Measurements from ENCODE around the gene ZNF512B.
"Not testable (repeated sequence)": the region's sequence is repeated elsewhere in the genome, so short reads cannot be mapped to it uniquely, and the experiment has no call there.

Gene ZNF512B

DNA sequence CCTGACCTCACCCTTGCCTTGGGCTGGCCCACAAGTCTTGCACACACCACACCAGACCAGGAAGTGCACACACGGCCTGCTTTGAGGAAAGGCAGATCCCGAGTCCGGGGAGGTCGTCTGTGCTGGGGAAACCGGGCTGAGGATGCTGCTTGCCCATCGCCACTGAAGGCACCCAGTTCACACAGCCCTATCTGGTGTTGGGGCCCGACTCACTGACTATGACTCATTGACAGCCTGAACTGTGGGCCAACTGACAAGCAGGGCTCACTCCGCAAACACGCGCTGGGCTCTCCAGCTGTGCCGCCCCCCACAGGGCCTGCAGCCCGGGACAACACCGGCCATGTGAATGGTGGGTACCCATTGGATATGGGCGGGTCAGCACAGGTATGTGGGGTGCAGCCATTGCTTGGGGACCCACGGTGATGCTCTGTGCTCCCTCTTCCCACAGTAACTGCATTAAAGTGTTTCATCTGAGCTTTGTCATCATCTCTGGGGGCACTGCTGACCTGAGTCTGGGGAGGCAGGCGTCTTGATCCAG is 8.1 kb upstream of the ZNF512B start:
- DNase-seq (ENCODE audit: low spot score) = no peak

DNA sequence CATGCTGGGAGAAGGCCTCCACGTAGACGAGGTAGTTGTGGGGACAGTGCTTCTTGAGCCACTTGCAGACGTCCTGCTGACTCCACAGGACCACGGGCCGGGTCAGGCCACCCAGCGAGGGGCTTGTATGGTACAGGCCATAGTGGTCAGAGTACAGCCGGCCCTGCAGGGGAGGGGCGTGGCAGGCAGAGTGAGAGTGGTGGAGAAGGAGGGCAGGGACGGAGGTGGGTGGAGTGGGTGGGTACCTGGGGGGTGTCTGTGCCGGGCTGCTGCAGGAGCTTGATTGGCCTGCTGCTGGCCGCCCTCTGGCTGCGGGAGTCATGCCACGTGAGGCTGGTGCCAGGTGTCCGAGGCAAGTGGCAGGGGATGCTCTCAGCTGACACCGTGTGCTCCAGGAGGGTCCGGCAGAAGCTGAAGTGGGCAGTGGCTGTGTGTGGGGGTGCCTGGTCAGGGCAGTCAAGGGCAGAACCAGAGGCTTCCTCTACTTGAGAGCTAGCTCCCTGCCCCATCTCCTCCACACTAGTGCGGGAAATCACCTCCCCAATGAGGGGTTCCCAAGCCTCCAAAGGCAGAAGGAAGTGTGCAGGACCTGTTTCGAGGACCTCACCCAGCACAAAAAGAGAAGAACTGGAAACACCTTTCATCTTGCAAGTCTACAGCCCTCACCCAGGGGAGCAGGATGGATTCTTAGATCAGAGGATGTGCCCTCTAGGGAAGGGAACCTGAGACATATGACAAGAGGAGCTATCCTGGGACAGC is 7.4 kb upstream of the ZNF512B start:
- no peak for DNase-seq (ENCODE audit: low spot score)

- not testable (repeated sequence) for DNase-seq (ENCODE audit: low spot score)
Observed at GRCh38 chr20:63976511-63976910, 6.8 kb upstream of the ZNF512B start.

GRCh38 chr20:63974402-63975200 is 4.9 kb upstream of the ZNF512B start:
- DNase-seq (ENCODE audit: low spot score) = no peak

DNA sequence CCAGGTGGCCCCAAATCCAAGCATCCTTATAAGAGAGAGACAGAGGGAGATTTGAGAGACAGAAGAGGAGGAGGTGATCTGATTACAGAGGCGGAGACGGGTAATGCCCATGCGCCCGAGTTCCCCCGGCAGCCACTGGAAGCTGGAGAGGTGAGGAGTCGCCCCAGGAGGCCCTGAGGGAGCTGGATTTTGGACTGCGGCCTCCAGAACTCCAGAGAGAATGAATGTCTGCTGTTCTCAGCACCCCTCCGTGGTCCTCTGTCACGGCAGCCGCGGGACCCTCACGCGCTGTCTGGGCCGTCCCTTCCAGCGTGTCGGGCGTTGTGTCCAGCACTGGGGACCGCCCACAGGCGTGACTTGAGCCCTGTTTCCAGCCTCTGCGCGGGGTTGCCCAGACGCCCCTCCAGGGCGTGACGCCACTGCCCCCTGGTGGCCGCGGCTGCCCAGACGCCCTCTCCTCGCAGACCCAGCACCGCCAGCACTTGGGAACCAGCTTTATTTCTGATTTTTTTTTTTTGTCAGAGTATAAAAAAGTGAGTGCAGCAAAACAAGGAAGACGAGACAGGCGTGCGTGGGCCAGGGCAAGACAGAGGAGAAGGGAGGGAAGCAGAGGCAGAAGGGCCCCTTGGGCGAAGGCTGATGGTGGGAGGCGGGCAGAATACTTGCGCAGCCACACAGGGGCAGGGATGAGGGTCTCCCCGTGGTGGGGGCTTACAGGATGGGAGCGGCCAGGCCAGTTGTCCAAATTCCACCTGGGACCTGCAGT is 4.1 kb upstream of the ZNF512B start:
- DNase-seq (ENCODE audit: low spot score) = peak; percentile 74

DNA sequence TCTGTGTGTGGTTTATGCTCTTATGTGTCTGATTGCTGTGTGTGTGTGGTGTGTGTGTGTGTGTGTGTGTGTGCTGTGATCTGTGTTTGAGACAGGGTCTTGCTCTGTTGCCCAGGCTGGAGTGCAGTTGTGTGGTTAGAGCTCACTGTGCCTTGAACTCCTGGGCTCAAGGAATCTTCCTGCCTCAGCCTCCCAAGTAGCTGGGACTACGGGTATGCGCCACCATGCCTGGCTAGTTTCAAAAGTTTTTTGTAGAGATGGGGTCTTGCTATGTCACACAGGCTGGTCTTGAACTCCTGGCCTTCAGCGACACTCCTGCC is 3.4 kb upstream of the ZNF512B start:
- DNase-seq (ENCODE audit: low spot score) = no peak

DNA sequence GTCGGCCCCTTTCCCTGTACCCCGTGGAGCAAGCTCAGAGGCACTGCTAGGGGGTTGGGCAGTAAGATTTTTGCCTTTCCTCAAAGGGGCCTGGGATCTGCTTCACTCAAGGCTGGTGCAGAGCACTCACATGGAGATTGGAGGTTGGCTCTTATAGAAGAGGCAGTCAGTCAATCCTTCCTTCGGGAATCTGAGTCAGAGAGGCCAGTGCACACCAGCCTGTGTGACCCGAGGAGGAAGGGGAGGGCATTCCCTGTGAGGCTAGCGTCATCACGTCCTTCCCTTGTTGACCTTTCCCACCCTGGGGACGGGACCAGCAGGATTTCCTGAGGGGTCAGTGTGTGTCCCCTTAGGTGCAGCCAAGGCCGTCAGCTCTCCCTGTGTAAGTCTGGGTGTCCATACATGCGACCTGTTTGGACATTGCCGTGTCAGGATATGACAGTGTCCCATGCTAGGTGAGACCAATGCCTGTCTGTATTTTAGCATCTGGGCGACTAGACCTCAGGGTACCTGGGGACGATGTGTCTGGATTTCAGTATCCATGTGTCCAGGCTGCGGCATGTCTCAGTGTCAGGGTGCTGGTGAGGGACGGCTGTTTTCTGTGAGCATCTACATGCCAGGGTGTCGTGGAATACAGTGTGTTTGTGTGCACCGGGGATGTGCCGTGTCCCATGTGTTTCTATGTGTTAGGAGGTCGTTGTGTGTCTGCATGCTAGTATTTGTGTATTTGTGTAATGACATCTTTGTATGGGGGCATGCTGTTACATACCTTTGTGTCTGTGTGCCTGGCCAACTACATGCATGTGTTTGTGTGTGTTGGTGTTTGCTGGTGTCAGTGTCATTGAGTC is 2.8 kb upstream of the ZNF512B start:
- DNase-seq (ENCODE audit: low spot score) = no peak

- not testable (repeated sequence) for DNase-seq (ENCODE audit: low spot score)
Observed at GRCh38 chr20:63971960-63972311, 2.2 kb upstream of the ZNF512B start.

GRCh38 chr20:63970714-63971431 is 1.1 kb upstream of the ZNF512B start:
- DNase-seq (ENCODE audit: low spot score) = no peak

GRCh38 chr20:63968928-63969760 is 586 bp downstream of the ZNF512B start:
- no peak for DNase-seq (ENCODE audit: low spot score)

DNA sequence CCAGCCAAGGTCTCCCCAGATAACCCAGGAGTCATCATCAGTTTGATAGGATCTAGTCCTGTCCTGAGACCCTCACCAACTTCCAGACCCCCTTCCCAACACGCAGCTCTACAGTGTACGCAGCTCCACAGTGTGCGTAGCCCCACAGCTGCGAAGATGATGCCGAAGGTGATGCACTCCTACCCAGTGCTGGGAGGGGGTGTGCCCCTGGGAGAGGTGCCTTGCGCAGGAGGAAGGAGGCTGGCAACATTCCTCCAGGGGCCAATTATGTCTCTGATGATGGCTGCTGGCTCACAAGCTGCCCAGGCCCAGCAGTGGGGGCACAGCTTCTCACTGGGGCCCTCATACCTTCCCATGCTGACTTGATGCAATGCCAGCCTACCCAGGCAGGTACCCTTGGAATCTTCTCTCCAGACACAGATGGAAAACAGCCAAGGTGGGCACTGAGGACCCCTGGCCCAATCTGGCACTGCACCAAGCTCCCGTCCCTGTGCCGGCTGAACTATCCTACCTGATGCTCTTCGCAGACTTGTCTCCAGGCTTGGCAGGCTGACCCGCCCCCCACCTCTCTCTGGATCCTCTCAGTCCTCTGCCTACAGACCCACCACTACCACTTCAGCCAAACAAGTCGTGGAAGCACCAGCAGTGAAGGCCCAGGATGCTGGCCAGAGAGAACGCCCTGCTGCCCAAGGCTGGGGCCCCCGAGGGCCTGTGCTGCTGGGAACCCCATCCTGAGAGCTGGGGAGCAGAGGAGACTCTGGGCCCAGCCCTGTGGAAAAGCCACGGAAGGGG is 1.4 kb downstream of the ZNF512B start:
- no peak for DNase-seq (ENCODE audit: low spot score)

GRCh38 chr20:63967330-63968135 is 2.2 kb downstream of the ZNF512B start:
- DNase-seq (ENCODE audit: low spot score) = no peak

DNA sequence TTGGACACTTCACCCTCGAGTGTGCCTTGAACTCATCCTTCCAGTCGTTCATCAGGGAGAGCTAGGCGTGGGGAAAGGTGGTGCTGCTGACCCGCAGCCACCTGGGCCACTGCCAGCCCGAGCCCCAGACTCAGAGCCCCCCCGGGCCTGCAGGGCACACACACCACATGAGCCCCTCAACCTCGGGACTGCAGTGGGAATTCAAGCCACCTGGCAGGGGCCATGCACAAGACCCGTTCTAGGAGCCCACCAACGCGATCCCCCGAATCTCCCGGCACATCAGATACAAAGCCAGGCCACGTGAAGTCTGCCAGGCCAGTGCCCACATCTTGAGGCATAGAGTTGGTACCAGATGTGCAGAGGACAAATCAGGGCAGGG is 2.8 kb downstream of the ZNF512B start:
- no peak for DNase-seq (ENCODE audit: low spot score)

DNA sequence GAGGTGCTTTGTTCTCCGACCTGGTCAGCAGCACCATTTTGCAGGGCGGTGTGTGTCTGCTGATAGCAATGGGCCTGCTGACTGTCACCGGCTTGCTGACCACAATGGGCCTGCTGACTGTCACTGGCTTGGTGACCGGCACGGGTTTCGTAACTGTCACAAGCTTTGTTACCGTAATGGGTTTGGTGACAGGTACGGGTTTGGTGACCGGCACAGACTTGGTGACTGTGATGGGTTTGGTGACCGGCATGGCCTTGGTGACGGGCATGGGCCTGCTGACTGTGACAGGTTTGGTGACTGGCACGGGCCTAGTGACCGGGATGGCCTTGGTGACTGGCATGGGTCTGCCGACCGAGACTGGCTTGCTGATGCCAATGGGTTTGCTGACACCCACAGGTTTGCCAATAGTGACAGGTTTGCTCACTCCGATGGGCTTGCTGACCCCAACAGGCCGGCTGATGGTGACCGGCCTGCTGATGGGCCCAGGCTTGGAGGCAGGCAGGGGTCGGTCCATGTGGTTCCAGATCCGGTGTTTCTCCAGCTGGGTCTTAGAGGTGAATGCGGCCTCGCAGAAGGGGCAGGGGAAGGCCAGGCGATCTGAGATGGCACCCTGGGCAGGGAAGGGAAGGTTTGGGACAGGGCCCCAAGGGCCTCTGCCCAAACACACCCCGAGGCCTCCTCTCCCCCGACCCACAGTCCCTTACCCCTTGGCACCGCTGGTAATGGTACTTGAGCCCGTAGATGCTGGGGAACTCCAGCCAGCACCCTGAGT is 3.4 kb downstream of the ZNF512B start:
- no peak for DNase-seq (ENCODE audit: low spot score)

DNA sequence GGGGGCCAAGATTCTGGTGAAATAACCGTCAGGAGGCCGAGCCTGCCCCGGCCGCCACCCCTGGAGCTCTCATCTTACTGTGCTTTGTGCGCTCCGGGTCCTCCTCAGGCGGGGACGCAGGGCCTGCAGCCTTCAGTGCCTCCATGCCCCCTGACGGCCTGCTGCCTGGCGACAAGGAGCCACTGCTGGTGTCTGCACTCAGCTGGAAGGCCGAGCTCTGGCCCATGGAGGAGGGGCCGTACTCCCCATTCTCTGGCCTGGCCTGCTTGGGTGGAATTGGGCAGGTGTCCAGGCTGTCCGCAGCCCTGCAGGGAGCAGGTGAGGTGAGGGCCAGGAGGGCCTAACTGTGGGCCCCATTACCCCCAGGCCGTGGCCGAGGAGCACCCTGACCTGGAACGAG is 5.3 kb downstream of the ZNF512B start:
- DNase-seq (ENCODE audit: low spot score) = no peak

DNA sequence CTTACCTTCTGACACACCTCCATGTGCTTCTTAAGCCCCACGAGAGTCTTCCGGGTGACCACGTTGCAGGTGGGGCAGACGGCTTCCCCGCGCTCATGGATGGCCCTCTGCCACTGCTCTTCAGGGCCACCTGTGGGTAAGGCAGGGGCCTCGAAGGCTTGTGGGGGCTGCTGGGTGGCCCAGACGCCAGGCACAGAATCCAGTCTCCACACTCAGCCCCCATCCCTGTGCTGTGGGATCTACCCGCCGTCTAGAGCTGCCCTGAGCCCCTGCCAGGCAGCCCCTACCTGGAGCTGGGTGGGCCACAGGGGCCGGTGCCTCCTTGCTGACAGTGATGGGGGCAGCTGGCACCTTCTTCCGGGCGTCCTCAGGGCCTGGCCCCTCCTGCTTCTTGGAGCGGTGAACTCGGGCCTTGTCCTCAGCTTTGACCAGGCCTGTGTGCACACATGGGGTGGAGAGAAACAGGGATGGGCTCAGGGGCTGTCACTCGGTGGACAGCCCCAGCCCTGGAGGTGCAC is 5.9 kb downstream of the ZNF512B start:
- DNase-seq (ENCODE audit: low spot score) = no peak

GRCh38 chr20:63963348-63963741 is 6.4 kb downstream of the ZNF512B start:
- DNase-seq (ENCODE audit: low spot score) = no peak

All from hematopoietic multipotent progenitor cell treated with erythropoietin and hydrocortisone succinate and interleukin-3 and kit ligand, for 17 days (in vitro differentiated cells).